ENCODE data around the gene PRKG2.

DNA sequence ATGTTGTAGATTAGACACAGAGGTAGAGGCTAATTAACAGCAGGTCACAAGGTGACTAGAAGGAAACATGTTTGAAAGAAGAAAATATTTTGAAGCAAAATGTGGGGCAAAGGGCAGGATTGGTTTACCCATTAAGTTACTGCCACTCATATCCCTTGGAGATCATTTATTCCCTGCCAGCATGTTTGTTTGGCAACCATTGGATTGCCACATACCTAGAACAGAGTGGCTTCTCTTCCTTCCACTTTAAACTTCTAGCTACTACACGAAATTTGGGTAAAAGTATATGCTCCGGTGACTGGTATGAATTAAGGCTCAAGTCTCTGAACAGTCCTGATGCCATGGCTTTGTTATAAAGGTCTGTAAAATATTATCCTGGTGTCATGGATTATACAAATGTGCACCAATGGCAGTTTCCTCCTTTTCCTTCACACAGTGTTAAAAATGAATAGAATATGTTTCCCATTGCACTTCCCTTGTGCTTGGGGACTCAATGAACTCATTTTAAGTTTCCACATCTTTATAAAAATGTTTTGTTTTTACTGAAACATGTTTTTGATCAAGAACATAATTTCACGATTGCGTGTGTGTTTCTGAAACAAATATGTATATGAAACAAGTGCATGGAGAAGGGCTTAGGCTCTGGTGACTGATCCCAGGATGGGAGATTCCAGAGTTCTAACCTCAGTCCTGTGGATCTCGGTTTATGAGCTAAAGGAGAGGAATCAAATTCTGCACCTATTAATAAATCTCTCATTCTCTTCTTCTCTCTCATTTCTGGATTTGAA is 172.2 kb downstream of the PRKG2 start:
- TF ChIP-seq, protein P1, sequence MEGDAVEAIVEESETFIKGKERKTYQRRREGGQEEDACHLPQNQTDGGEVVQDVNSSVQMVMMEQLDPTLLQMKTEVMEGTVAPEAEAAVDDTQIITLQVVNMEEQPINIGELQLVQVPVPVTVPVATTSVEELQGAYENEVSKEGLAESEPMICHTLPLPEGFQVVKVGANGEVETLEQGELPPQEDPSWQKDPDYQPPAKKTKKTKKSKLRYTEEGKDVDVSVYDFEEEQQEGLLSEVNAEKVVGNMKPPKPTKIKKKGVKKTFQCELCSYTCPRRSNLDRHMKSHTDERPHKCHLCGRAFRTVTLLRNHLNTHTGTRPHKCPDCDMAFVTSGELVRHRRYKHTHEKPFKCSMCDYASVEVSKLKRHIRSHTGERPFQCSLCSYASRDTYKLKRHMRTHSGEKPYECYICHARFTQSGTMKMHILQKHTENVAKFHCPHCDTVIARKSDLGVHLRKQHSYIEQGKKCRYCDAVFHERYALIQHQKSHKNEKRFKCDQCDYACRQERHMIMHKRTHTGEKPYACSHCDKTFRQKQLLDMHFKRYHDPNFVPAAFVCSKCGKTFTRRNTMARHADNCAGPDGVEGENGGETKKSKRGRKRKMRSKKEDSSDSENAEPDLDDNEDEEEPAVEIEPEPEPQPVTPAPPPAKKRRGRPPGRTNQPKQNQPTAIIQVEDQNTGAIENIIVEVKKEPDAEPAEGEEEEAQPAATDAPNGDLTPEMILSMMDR (IDR thresholded peaks at IDR 0.05; ENCODE audit: low read depth, low read length, missing input control): no peak
- TF ChIP-seq SP1 (IDR thresholded peaks at IDR 0.05) (no peak), JUND (IDR thresholded peaks at IDR 0.05) (no peak)
